ENCODE results near the gene GC. TPM values are rescaled to one million over a fixed set of nuclear protein-coding genes. Genes with fewer than 3 reads are reported as not detected.

Gene GC
- total RNA-seq, 1 experiment from 2014 or later, result not detected

DNA sequence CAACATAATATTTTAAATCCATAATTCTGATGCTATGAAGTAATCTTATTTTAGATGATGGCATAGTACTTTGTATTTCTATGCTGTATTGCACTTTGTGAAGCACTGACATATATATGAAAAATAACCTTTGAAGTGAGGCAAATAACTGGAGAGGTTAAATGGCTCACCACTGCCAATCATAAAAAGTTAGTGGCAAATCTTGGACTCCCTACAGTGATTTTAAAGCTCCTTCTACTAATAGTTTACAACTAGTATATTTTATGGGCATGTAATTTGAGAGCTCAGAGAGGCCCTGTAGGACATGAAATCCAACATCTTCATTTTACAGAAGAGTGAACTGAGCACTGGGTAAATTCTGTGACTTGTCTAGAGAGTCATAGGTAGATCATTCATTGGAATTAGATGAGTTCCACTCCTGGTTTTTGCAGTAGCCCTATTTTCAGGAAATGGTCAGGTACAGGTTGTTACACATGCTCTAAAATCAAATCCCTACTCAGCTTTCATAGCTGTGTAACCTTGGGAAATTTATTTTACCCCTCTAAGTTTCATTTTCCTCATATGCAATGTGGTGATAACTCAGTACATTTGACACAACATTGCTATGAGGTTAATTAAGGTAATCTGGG lies 804 bp upstream of the GC start:
- Histone ChIP-seq H3T11ph (ENCODE audit: low read length) (no peak overlapping the region), H2BK20ac (ENCODE audit: low read depth, low read length, poor library complexity, severe bottlenecking) (no peak overlapping the region), H3K23me2 (ENCODE audit: insufficient read length, low read depth, low read length, poor library complexity, severe bottlenecking) (no peaks in the 10 kb centered on the region), H4K8ac (replicated peaks; ENCODE audit: insufficient read length, low read depth, low read length) (no peak overlapping the region), H3K23ac (ENCODE audit: insufficient read length, low read depth, low read length) (no peak overlapping the region), H3K4me2 (ENCODE audit: insufficient read depth, insufficient read length, low read length) (no peak overlapping the region), H3K27me3 (ENCODE audit: insufficient read depth, low read length) (no peaks in the 10 kb centered on the region), H3K27ac (ENCODE audit: insufficient read length, low read depth, low read length) (no peak overlapping the region), H4K91ac (ENCODE audit: insufficient read length, low read depth, low read length) (no peak overlapping the region), H2AFZ (ENCODE audit: low read length) (no peak overlapping the region), H3K79me1 (ENCODE audit: insufficient read depth, low read depth, low read length, poor library complexity, severe bottlenecking) (no peaks in the 10 kb centered on the region), H2BK15ac (ENCODE audit: low read depth, low read length) (no peak overlapping the region), H2BK5ac (ENCODE audit: insufficient read length, low read length) (no peak overlapping the region), H3K4ac (ENCODE audit: low read depth, low read length) (no peak overlapping the region), H3K9me3 (ENCODE audit: control insufficient read depth, low read depth, low read length) (no peaks in the 10 kb centered on the region), H4K20me1 (ENCODE audit: control insufficient read depth, insufficient read depth, insufficient read length) (no peaks in the 10 kb centered on the region), H3K9ac (ENCODE audit: extremely low read depth, insufficient read length, low read length) (no peak overlapping the region), H3K18ac (ENCODE audit: insufficient read length, low read depth, low read length) (no peak overlapping the region), H3K56ac (ENCODE audit: insufficient read length, low read depth, low read length) (no peak overlapping the region), H3K4me1 (ENCODE audit: insufficient read depth, low read length) (no peaks in the 10 kb centered on the region), H3K14ac (ENCODE audit: insufficient read depth, low read length) (no peak overlapping the region), H2BK12ac (ENCODE audit: insufficient read length, low read depth, low read length) (no peak overlapping the region), H2AK5ac (ENCODE audit: insufficient read length, low read length) (no peak overlapping the region), H2BK120ac (ENCODE audit: low read depth, low read length, poor library complexity, severe bottlenecking) (no peak overlapping the region), H3K79me2 (ENCODE audit: insufficient read depth, low read length) (no peaks in the 10 kb centered on the region), H4K5ac (ENCODE audit: insufficient read length, low read depth, low read length) (no peak overlapping the region)
- no peak for DNase-seq
- H3K9me3 Mint-ChIP-seq, result no peaks in the 10 kb centered on the region; a peak in 1 of 5 replicates
- no peaks in the 10 kb centered on the region; a peak in 1 of 7 replicates for H3K36me3 Mint-ChIP-seq (ENCODE audit: insufficient read depth in 1 of 3, low read depth in 3 of 3)
- H3K4me3 Mint-ChIP-seq, result no peak overlapping the region
- H3K4me1 Mint-ChIP-seq, result 0 out of 4 replicates have a peak, but pooled peaks cover 0 to 2% of the 10 kb centered on the region in 2 experiments
- H3K27me3 Mint-ChIP-seq (ENCODE audit: low read depth), result no peaks in the 10 kb centered on the region
- H3K27ac Mint-ChIP-seq, result no peak overlapping the region
- TF ChIP-seq, protein P1, sequence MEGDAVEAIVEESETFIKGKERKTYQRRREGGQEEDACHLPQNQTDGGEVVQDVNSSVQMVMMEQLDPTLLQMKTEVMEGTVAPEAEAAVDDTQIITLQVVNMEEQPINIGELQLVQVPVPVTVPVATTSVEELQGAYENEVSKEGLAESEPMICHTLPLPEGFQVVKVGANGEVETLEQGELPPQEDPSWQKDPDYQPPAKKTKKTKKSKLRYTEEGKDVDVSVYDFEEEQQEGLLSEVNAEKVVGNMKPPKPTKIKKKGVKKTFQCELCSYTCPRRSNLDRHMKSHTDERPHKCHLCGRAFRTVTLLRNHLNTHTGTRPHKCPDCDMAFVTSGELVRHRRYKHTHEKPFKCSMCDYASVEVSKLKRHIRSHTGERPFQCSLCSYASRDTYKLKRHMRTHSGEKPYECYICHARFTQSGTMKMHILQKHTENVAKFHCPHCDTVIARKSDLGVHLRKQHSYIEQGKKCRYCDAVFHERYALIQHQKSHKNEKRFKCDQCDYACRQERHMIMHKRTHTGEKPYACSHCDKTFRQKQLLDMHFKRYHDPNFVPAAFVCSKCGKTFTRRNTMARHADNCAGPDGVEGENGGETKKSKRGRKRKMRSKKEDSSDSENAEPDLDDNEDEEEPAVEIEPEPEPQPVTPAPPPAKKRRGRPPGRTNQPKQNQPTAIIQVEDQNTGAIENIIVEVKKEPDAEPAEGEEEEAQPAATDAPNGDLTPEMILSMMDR (conservative IDR thresholded peaks at IDR 0.05), result no peak
